Coronary artery (tissue), 2 donors: ENCODE results near the gene CCDC97.

Experiments
- DNase-seq: peaks from one replicate; pipeline ENCODE4 v3.0.0-alpha.2; 2017; ENCODE audit warnings: low spot score
- H3K27ac ChIP-seq, 2 donors: fragments of 200-600 bp; sonication (generic); one replicate each; pipeline ENCODE4 v1.5.1; 2016 to 2019
- H3K4me3 ChIP-seq: fragments of 200-600 bp; sonication (generic); 2 replicates; pipeline ENCODE4 v1.5.1; 2016; ENCODE audit warnings: mild to moderate bottlenecking, moderate library complexity
- CTCF ChIP-seq: fragments of 200-600 bp; sonication (generic); IDR thresholded peaks from one replicate; pipeline ENCODE4 v1.5.1; 2019; ENCODE audit warnings: antibody characterized with exemption

CCDC97 gene

GRCh38 chr19:41356984-41357739, 47.2 kb downstream of the CCDC97 start:
- Histone ChIP-seq H3K4me3 (no peak overlapping the region), H3K27ac (peak overlapping the region in 1 of 2 donors; percentile 32)
- no peak for DNase-seq
- TF ChIP-seq CTCF, result no peak

GRCh38 chr19:41357746-41358145, 47.8 kb downstream of the CCDC97 start:
- TF ChIP-seq CTCF, result no peak
- H3K4me3 ChIP-seq, result no peak overlapping the region
- DNase-seq, result no peak
- H3K27ac ChIP-seq, result peak overlapping the region in 1 of 2 donors; percentile 16

- TF ChIP-seq CTCF, result no peak
- H3K27ac ChIP-seq, result no peak overlapping the region
- DNase-seq, result no peak
- H3K4me3 ChIP-seq, result no peak overlapping the region
Measured at GRCh38 chr19:41359741-41360140, 49.8 kb downstream of the CCDC97 start.

- Histone ChIP-seq H3K27ac (no peak overlapping the region), H3K4me3 (no peak overlapping the region)
- DNase-seq, result no peak
- TF ChIP-seq CTCF, result no peak
Measured at GRCh38 chr19:41362143-41362847, 52.3 kb downstream of the CCDC97 start.

GRCh38 chr19:41363371-41363752, 53.4 kb downstream of the CCDC97 start:
- peak overlapping the region; percentile 98 to 99 for H3K27ac ChIP-seq
- peak overlapping the region; percentile 86 for H3K4me3 ChIP-seq
- DNase-seq, result no peak
- TF ChIP-seq CTCF, result no peak

- Histone ChIP-seq H3K4me3 (peak within 1 kb of the TSS; percentile 86), H3K27ac (peak within 1 kb of the TSS; percentile 98 to 99)
- DNase-seq, result peak; percentile 98
- TF ChIP-seq CTCF, result no peak
Measured at GRCh38 chr19:41363753-41364523, 54.0 kb downstream of the CCDC97 start, which contains the start of gene B9D2. TSS of gene B9D2 (minus strand) at chr19:41364149. CDS start at chr19:41363519, 630 bp downstream.
